ENCODE measurements around the gene NDUFA5. TPM values are rescaled to one million over a fixed set of nuclear protein-coding genes. Genes with fewer than 3 reads are reported as not detected.
"Not testable (repeated sequence)": the region's sequence is repeated elsewhere in the genome, so short reads cannot be mapped to it uniquely, and the experiment has no call there.

Gene NDUFA5
- total RNA-seq, 2 donors from 2014 or later, result 53.3 to 55.4 TPM

DNA sequence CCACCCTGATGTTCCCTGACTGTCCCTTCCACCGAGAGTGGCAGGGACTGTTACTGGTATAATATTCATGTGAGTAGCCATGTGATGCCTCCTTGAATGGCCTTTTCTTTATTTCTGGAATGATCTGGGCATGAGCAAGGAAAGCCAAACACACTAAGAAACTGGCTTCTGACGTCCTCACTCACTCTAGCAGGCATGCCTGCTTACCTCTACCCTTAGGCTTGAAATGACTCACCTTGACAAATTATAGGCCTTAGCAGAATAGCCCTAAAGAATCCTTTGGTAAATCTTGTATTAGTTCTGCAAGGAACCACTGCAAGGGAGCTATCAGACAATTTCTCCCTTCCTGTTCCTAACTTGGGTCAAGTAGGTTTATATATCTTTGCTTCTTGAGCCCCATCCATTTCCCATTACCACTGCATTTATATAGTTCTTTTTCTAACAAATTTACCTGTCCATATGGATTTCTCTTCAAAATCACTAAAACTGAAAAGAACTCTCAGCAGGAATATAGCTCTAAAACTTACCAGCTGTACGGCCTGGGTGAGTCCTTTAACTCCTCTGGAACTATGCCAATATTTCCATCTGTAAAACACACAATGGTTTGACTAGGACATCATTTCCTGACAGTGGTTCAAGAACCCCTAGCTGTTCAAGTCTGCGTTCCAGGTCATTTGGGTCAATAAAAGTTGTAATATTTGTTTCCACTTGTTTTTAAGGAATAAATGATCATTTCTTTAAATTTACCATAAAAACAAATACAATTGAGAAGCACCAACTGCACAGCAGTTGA is 13.0 kb upstream of the NDUFA5 start:
- ATAC-seq (no peak), DNase-seq (ENCODE audit: low spot score in 2 of 2) (no peak)
- H3K36me3 Mint-ChIP-seq, result no peaks in the 10 kb centered on the region
- no peak overlapping the region for H3K27ac Mint-ChIP-seq
- no peaks in the 10 kb centered on the region for H3K9me3 Mint-ChIP-seq

DNA sequence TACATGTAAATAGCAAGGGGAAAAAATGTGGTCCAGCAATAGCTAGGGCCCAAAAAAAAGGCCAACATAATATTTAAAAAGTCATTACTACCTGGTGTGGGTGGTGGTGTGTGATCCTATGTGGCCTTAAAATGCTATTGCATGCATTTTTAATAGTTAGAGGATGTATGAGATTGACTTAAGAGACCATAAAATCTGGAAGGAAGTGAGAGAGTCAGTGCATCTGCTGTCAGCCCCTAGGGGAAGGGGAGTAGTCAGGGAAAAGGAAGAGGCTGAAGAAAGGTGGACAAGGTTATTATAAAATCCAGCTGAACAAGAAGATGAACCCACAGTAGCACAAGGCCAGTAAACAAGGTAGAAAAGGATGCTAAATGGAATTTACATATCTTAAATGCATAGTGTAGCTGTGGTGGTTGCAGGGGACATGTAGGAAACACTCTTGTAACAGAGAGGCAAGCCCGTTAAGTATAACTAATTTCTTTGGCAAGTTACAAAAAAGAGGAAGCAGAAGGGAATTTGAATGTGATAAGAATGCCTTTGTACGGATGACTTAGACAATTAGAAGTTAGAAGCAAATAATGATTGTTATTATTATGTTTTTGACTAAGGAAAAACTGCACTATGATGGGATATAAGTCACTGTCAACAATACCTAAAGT is 11.9 kb upstream of the NDUFA5 start:
- Mint-ChIP-seq H3K27ac (no peak overlapping the region), H3K36me3 (no peaks in the 10 kb centered on the region), H3K9me3 (no peaks in the 10 kb centered on the region)
- DNase-seq (ENCODE audit: low spot score in 2 of 2) (no peak), ATAC-seq (no peak)

DNA sequence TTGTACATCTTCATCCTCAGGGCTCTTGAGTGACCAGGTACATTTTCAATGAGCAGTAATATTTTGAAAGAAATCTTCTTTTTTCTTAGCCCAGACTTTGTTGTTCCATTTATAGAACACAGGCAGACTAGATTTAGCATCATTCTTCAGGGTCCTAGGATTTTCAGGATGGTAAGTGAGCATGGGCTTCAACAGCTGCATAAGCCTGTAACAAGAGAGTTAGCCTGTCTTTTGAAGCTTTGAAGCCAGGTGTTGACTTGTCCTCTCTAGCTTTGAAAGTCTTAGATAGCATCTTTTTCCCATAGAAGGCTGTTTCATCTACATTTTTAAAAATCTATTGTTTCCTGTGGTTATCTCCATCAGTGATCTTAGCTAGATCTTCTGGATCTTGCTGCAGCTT is 4.5 kb upstream of the NDUFA5 start:
- H3K36me3 Mint-ChIP-seq, result no peaks in the 10 kb centered on the region
- no peak overlapping the region for H3K27ac Mint-ChIP-seq
- no peak for DNase-seq (ENCODE audit: low spot score in 2 of 2)
- no peak for ATAC-seq
- peaks cover 0 to 4% of the 10 kb centered on the region in 2 donors for H3K9me3 Mint-ChIP-seq

DNA sequence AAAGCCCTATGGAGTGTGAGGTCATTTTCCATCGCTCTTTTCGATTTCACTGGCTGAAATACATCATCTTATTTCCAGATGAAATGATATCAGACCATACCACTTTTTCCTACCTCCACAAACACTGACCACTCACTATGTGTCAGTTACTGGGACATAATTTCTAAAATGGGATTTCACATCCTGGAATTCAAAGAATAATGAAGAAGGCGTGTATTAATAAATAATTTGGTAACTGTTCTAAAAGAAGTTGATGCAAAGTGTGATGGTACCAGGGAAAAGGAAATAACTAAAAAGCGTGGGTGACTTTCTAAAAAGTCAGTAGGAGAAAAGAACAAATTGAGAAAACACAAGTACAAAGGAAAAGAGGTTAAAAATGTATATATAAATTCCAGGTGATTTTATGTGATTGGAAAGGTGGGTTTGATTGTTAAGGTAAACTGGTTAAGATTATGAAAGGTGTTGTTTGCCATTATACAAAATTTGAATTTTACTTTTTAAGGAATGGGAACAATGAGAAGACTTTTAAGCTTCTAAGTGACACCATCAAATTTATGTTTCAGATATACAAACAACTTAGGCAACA is 764 bp upstream of the NDUFA5 start:
- Mint-ChIP-seq H3K36me3 (peaks cover 0 to 4% of the 10 kb centered on the region in 2 donors), H3K9me3 (peaks cover 0 to 4% of the 10 kb centered on the region in 2 donors), H3K27ac (peak overlapping the region in 1 of 2 donors; percentile 9)
- no peak for DNase-seq (ENCODE audit: low spot score in 2 of 2)
- ATAC-seq, result no peak

DNA sequence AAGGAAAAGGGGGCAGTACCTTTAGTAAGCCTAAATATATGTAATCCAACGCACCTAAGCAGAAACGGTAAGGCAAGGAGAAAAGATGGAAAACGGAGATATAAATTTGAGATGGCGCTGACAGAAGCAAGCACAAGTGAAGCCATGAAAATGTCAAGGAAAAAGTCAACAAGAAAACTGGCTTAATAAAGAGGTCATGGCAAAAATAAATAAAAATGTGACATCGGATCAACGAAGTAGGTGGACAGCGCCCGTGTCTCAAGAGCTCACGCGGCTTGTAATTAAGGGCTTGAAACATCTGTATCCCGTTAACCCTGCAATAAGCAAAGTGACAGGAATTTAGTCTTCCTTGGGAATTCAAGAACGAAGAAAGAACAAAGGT is 611 bp downstream of the NDUFA5 start:
- peaks cover 7 to 13% of the 10 kb centered on the region in 2 donors for H3K36me3 Mint-ChIP-seq
- H3K27ac Mint-ChIP-seq, result no peak overlapping the region
- ATAC-seq (no peak), DNase-seq (ENCODE audit: low spot score in 2 of 2) (no peak)
- H3K9me3 Mint-ChIP-seq, result peaks cover 0 to 4% of the 10 kb centered on the region in 2 donors

DNA sequence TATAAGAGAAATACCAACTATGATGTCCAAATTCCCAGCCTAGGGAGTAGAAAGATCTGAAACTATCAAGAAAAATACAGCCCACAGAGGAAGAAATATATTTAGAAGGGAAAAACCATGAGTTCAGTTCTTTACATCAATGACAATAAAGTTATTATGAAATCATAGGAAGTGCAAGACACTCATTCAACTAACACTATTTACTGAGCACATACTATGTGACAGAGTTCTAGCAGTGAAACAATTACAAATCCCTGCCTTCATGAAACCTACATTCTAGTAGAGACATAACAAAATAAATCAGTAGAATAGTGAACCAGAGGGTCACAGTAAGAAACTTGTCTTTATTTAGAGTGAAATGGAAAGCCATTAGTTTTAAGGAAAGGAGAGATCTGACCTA is 2.1 kb downstream of the NDUFA5 start:
- DNase-seq (ENCODE audit: low spot score in 2 of 2), result no peak
- H3K36me3 Mint-ChIP-seq, result peaks cover 7 to 13% of the 10 kb centered on the region in 2 donors
- no peak for ATAC-seq
- no peak overlapping the region for H3K27ac Mint-ChIP-seq
- H3K9me3 Mint-ChIP-seq, result peaks cover 0 to 4% of the 10 kb centered on the region in 2 donors

DNA sequence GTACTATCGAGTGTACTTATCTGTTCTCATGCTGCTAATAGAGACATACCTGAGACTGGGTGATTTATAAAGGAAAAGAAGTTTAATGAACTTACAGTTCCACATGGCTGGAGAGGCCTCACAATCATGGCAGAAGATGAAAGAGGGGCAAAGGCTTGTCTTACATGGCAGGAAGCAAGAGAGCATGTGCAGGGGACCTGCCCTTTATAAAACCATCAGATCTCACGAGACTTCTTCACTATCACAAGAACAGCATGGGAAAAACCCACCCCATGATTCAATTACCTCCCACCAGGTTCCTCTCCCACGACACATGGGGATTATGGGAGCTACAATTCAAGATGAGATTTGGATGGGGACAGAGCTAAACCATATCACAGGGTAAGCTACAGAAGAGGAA is 4.5 kb downstream of the NDUFA5 start:
- ATAC-seq, result no peak
- Mint-ChIP-seq H3K9me3 (no peaks in the 10 kb centered on the region), H3K36me3 (peaks cover 12 to 26% of the 10 kb centered on the region in 2 donors), H3K27ac (no peak overlapping the region)
- DNase-seq (ENCODE audit: low spot score in 2 of 2), result no peak

DNA sequence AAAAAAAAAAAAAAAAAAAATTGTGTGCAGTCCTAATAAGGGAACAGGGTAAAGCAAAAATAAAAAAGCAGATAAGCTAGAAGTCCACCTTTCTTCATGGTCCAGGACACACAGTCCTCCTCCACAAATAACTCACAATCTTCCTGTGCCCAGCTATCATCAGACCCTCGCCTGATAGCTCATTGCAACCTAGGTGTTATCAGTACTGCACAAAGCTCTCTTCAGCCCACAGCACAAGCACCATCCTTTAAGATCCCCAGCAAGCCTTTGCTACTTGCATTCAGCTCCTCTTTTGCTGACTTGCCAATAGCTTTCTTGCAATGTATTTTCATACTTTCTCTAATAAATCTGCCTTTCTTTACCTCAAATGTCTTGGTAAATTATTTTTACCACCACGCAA is 5.0 kb downstream of the NDUFA5 start:
- Mint-ChIP-seq H3K36me3 (peaks cover 13 to 27% of the 10 kb centered on the region in 2 donors), H3K9me3 (no peaks in the 10 kb centered on the region), H3K27ac (no peak overlapping the region)
- DNase-seq (ENCODE audit: low spot score in 2 of 2), result no peak
- no peak for ATAC-seq

DNA sequence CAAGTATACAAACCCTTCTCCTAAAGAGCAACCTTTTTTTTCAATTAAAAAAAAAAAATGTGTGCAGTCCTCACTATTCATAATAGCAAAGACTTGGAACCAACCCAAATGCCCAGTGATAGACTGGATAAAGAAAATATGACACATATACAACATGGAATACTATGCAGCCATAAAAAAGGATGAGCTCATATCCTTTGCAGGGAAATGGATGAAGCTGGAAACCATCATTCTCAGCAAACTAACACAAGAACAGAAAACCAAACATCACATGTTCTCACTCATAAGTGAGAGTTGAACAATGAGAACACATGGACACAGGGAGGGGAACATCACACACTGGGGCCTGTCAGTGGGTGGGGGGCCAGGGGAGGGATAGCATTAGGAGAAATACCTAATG is 5.5 kb downstream of the NDUFA5 start:
- not testable (repeated sequence) for H3K27ac Mint-ChIP-seq; DNase-seq (ENCODE audit: low spot score in 2 of 2); ATAC-seq; H3K9me3 Mint-ChIP-seq
- peaks cover 13 to 27% of the 10 kb centered on the region in 2 donors for H3K36me3 Mint-ChIP-seq

DNA sequence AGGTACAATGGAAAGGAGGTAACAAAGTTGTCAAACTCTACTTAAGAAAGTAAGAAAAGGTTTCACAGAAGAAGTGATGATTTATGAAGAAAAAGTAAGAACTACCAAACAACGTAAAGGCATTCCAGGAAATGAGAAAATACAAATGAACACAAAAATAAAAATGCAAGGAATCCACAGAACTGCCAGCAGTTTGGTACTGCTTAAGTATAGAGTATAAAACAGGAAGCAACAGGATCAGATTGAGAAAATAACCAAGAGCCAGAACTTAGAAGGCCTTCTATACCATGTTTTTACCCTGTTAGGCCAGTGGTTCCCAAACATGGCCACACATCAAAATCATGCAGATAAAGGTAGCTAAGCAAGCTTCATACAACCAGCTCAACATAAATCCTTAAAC is 9.2 kb downstream of the NDUFA5 start:
- H3K9me3 Mint-ChIP-seq, result no peaks in the 10 kb centered on the region
- H3K27ac Mint-ChIP-seq, result peak overlapping the region in 1 of 2 donors; percentile 11
- no peak for DNase-seq (ENCODE audit: low spot score in 2 of 2)
- ATAC-seq, result no peak
- peaks cover 13 to 24% of the 10 kb centered on the region in 2 donors for H3K36me3 Mint-ChIP-seq

DNA sequence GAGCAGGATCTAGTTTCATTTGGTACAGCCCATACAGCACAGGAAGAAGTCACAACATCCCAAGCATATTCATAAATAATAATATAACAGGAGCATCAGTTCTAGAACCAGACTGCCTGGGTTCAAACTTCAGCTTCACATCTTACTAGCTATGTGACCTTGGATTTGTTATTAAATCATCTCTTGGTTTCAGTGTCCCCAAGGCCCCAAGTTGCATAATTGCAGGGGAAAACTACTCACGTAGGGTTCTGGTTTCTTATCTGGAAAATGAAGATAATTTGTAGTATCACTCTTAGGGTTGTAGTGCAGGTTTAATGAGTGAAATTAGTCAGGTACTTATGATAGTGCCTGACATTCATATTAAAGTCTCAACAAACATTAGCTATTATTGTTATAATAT is 17.7 kb downstream of the NDUFA5 start:
- ATAC-seq (no peak), DNase-seq (ENCODE audit: low spot score in 2 of 2) (no peak)
- Mint-ChIP-seq H3K36me3 (no peaks in the 10 kb centered on the region), H3K9me3 (no peaks in the 10 kb centered on the region), H3K27ac (no peak overlapping the region)

DNA sequence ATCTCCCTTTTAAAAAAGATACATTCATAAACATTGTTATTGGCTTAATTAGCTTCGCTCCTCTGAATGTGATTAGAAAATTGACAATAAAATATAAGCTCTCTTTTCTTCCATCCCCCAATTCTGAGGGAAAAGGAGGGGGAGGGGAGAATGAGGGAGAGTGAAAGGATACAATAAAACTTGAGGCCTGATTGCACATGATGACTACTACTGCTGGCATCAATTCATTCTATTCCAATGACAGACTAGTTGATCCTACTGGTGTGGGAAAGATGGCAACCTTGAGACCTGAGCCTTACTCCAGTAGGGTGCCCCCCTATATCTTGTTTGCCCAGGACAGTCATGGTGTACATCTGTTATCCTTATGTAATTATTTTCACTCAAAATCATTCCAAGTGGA is 18.7 kb downstream of the NDUFA5 start:
- Mint-ChIP-seq H3K27ac (no peak overlapping the region), H3K36me3 (no peaks in the 10 kb centered on the region), H3K9me3 (no peaks in the 10 kb centered on the region)
- DNase-seq (ENCODE audit: low spot score in 2 of 2), result no peak
- ATAC-seq, result no peak

DNA sequence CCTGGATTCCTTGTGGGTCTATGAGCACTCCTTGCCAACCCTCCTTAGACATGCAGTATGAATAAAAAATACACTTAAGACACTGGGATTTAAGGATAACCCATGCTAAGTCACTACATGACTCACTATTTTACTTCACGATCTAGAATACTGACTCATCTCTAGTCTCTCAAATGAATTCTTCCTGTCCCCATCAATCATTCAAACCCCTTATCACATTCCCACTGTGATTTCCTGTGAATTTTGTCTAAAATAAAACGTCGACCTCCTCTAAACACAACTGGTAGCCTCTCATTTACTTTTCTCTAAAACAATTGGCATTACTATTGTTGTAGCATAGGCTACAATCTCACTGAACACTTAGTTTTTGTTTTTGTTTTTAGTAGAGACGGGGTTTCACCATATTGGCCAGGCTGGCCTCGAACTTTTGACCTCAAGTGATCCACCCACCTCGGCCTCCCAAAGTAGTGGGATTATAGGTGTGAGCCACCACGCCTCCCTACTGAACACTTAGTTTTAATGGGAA is 19.4 kb downstream of the NDUFA5 start:
- DNase-seq (ENCODE audit: low spot score in 2 of 2), result no peak
- ATAC-seq, result no peak
- Mint-ChIP-seq H3K9me3 (no peaks in the 10 kb centered on the region), H3K27ac (no peak overlapping the region), H3K36me3 (no peaks in the 10 kb centered on the region)

DNA sequence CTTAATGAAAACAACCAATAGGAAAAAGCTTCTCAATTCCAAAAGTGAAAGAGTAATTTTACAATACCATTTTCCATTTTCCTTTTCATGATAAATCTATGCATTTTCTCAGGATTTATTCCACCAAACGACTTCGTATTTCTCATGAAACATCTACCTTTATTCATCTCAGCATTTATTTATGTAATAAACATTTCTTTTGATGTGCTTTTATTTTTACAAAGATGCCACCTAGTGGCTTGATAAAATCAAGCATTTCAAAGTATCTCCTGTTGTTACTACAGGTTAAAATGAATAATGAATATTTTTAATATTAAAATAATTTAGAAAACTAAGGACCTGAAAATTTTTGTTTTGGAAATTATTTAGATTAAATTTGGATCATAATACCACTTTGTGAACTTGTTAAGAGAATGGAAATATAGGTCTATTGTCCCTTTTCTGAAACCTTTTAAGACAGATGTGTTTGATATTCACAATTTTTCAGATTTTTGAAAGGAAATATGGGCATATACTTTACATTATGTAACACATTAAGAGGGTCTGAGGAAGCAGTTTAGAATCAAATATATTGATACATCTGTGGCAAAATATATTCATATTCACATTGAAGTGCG is 20.5 kb downstream of the NDUFA5 start:
- ATAC-seq (no peak), DNase-seq (ENCODE audit: low spot score in 2 of 2) (no peak)
- H3K27ac Mint-ChIP-seq, result no peak overlapping the region
- no peaks in the 10 kb centered on the region for H3K36me3 Mint-ChIP-seq
- H3K9me3 Mint-ChIP-seq, result no peaks in the 10 kb centered on the region

DNA sequence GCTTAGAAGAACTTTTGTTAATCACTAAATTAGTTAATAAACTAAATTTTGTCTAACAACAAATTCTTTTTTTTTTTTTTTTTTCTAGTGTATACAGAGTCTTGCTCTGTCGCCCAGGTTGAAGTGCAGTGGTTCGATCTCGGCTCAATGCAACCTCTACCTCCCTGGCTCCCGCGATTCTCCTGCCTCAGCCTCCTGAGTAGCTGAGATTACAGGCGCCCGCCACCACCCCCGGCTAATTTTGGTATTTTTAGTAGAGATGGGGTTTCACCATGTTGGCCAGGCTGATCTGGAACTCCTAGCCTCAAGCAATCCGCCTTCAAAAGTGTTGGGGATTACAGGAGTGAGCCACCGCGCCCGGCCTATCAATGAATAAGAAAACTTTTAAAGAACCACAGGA is 22.1 kb downstream of the NDUFA5 start:
- DNase-seq (ENCODE audit: low spot score in 2 of 2) (no peak), ATAC-seq (no peak)
- peak overlapping the region in 1 of 2 donors; percentile 89 for H3K27ac Mint-ChIP-seq
- H3K36me3 Mint-ChIP-seq, result no peaks in the 10 kb centered on the region
- H3K9me3 Mint-ChIP-seq, result no peaks in the 10 kb centered on the region

DNA sequence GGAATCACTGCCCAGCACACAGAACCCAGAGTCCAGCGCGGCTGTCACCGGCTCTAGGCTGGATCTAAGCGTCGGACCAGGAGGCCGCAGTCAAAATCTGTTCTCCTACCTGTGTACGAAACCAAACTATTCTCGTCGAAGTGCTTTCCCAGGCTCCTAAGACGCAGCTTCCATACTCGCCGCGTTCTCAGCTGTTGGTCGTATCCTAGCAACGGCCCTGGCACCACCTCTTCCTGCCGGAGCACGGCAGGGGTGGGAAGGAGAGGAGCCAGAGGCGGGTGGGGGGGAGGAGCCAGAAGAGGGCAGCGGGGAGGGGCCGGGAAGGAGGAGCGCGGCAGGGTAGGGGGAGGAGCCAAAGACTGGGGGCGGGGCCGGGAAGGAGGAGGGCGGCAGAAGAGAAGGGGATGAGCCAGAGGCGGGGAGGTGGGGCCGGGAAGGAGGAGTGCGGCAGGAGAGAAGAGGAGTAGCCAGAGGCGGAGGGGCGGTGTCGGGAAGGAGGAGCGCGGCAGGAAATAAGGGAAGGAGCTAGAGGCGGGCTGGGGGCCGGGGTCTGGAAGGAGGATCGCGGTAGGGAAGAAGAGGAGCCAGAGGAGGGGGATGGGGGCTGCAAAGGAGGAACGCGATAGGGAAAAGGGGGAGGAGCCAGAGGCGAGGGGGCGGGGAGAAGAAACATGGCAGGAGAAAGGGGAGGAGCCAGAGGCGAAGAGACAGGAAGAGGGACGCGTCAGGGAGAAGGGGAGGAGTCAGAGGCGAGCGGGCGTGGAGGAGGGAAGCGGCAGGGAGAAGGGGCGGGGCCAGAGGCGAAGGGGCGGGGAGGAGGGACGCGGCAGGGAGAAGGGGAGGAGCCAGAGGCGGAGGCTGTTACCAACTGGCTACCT is 23.0 kb downstream of the NDUFA5 start, which contains the start of gene IQUB:
Gene IQUB, minus strand, starts transcription at position 213 of the 878 bp plus-strand sequence. CDS start 22,255 bp downstream, outside the sequence.
- Mint-ChIP-seq H3K9me3 (no peaks in the 10 kb centered on the region), H3K27ac (peak within 1 kb of the TSS; percentile 76 to 89), H3K36me3 (no peaks in the 10 kb centered on the region)
- DNase-seq (ENCODE audit: low spot score in 2 of 2) (peak; percentile 89 to 92), ATAC-seq (peak; percentile 84 to 87)

Data from activated naive CD4-positive, alpha-beta T cell treated with anti-CD3 and anti-CD28 coated beads, Interleukin-2, amount 50 U/mL, for 72 hours (primary cell).